WTC11 (cell line): ENCODE results near the gene CIART.

Experiments used
- ATF2 ChIP-seq: sonication (generic); formaldehyde crosslinking; IDR thresholded peaks from 2 replicates; pipeline ENCODE4 v1.8.1; 2022; ENCODE audit warnings: low read depth, missing genetic modification reagents, borderline replicate concordance
- CTCF ChIP-seq: fragments of 200-600 bp; IDR thresholded peaks from 2 replicates; pipeline ENCODE4 v1.8.0; 2022; ENCODE audit warnings: antibody characterized with exemption
- GABPB1 ChIP-seq: sonication (generic); formaldehyde crosslinking; IDR thresholded peaks from 2 replicates; pipeline ENCODE4 v1.8.1; 2023; ENCODE audit warnings: mild to moderate bottlenecking, missing genetic modification reagents
- HMGXB4 ChIP-seq: sonication (generic); formaldehyde crosslinking; IDR thresholded peaks from 2 replicates; pipeline ENCODE4 v1.8.1; 2023; ENCODE audit warnings: mild to moderate bottlenecking, moderate library complexity, missing genetic modification reagents
- MAX ChIP-seq: sonication (generic); formaldehyde crosslinking; IDR thresholded peaks from 2 replicates; pipeline ENCODE4 v1.8.0; 2022; ENCODE audit warnings: mild to moderate bottlenecking, missing genetic modification reagents
- MLX ChIP-seq: sonication (generic); formaldehyde crosslinking; IDR thresholded peaks from 2 replicates; pipeline ENCODE4 v1.8.1; 2023; ENCODE audit warnings: mild to moderate bottlenecking, missing genetic modification reagents, moderate library complexity
- MXD4 ChIP-seq: fragments of 250-450 bp; sonication (Bioruptor Pico); IDR thresholded peaks from 2 replicates; pipeline ENCODE4 v1.8.0; 2021; ENCODE audit warnings: mild to moderate bottlenecking, moderate library complexity, borderline replicate concordance
- NR3C1 ChIP-seq: sonication (generic); formaldehyde crosslinking; conservative IDR thresholded peaks from 2 replicates; pipeline ENCODE4 v1.8.1; 2023; ENCODE audit warnings: low read depth, mild to moderate bottlenecking, missing genetic modification reagents
- STAT6 ChIP-seq: sonication (generic); formaldehyde crosslinking; conservative IDR thresholded peaks from 2 replicates; pipeline ENCODE4 v1.8.1; 2023; ENCODE audit warnings: mild to moderate bottlenecking, low read depth, missing genetic modification reagents, moderate library complexity
- TEAD1 ChIP-seq: sonication (generic); formaldehyde crosslinking; IDR thresholded peaks from 2 replicates; pipeline ENCODE4 v1.8.0; 2022; ENCODE audit warnings: mild to moderate bottlenecking, missing genetic modification reagents
- USF1 ChIP-seq: sonication (generic); formaldehyde crosslinking; IDR thresholded peaks from 2 replicates; pipeline ENCODE4 v1.8.0; 2022; ENCODE audit warnings: mild to moderate bottlenecking, missing genetic modification reagents
- ZNF416 ChIP-seq: fragments of 250-450 bp; sonication (Bioruptor Pico); IDR thresholded peaks from 2 replicates; pipeline ENCODE4 v1.9.0; 2021; ENCODE audit warnings: mild to moderate bottlenecking, inconsistent platforms

GRCh38 chr1:150243003-150243402, 39.4 kb upstream of the CIART start:
- TF ChIP-seq TEAD1 (no peak), CTCF (no peak), ZNF416 (CRISPR knock-in tag) (no peak), STAT6 (CRISPR knock-in tag) (no peak), USF1 (no peak), ATF2 (CRISPR knock-in tag) (no peak), MXD4 (no peak), HMGXB4 (CRISPR knock-in tag) (no peak), MLX (CRISPR knock-in tag) (no peak), MAX (no peak), NR3C1 (CRISPR knock-in tag) (no peak), GABPB1 (CRISPR knock-in tag) (no peak)
